HepG2 (cell line): ENCODE measurements around the gene ROM1. TPM values are rescaled to one million over a fixed set of nuclear protein-coding genes. Genes with fewer than 3 reads are reported as not detected.

Experiments
- ADNP ChIP-seq: sonication (generic); formaldehyde crosslinking; IDR thresholded peaks from 2 replicates; pipeline ENCODE4 v1.4.0; 2020; ENCODE audit warnings: missing genetic modification reagents
- BCL3 ChIP-seq: sonication (generic); formaldehyde crosslinking; IDR thresholded peaks from 2 replicates; pipeline ENCODE4 v1.5.1; 2020; ENCODE audit warnings: mild to moderate bottlenecking, missing genetic modification reagents, moderate library complexity
- ELF4 ChIP-seq: sonication (generic); formaldehyde crosslinking; IDR thresholded peaks from 2 replicates; pipeline ENCODE4 v1.5.0; 2020; ENCODE audit warnings: missing genetic modification reagents, mild to moderate bottlenecking, moderate library complexity, borderline replicate concordance
- EP300 ChIP-seq, 3 experiments: sonication (generic) in 1 of 3; formaldehyde crosslinking in 1 of 3; IDR thresholded peaks; 2 replicates each; pipeline versions ENCODE4 v1.5.1 to v1.6.1; 2011 to 2020; ENCODE audit warnings: low read depth in 2 of 3, low read length in 2 of 3, borderline replicate concordance in 1 of 3, improper control_type of control experiment in 1 of 3, mild to moderate bottlenecking in 1 of 3, missing genetic modification reagents in 1 of 3, moderate library complexity in 1 of 3
- MAF1 ChIP-seq: sonication (generic); formaldehyde crosslinking; IDR thresholded peaks from 2 replicates; pipeline ENCODE4 v1.5.0; 2020; ENCODE audit warnings: missing genetic modification reagents, borderline replicate concordance
- MTF2 ChIP-seq: sonication (generic); formaldehyde crosslinking; IDR thresholded peaks from 2 replicates; pipeline ENCODE4 v1.5.0; 2020; ENCODE audit warnings: missing genetic modification reagents, borderline replicate concordance
- POLR2G ChIP-seq: fragments of 200-400 bp; formaldehyde crosslinking; IDR thresholded peaks from 2 replicates; pipeline ENCODE4 v1.6.1; 2018; ENCODE audit warnings: mild to moderate bottlenecking, low read depth, low read length, moderate library complexity
- RBFOX2 ChIP-seq: fragments of 200-400 bp; formaldehyde crosslinking; IDR thresholded peaks from 2 replicates; pipeline ENCODE4 v1.6.1; 2017; ENCODE audit warnings: low read depth, mild to moderate bottlenecking, low read length
- REL ChIP-seq: sonication (generic); formaldehyde crosslinking; conservative IDR thresholded peaks from 2 replicates; pipeline ENCODE4 v1.8.0; 2022; ENCODE audit warnings: mild to moderate bottlenecking, missing genetic modification reagents, moderate library complexity
- REPIN1 ChIP-seq: sonication (generic); formaldehyde crosslinking; IDR thresholded peaks from 2 replicates; pipeline ENCODE4 v1.8.0; 2022; ENCODE audit warnings: missing genetic modification reagents, low read depth, mild to moderate bottlenecking, borderline replicate concordance
- SRSF1 ChIP-seq: fragments of 200-400 bp; formaldehyde crosslinking; optimal IDR thresholded peaks from 2 replicates; pipeline ENCODE3; 2017; ENCODE audit warnings: mild to moderate bottlenecking, low read depth, low read length, moderate library complexity
- TEAD3 ChIP-seq: optimal IDR thresholded peaks from 2 replicates; pipeline ENCODE3; 2016; ENCODE audit warnings: borderline replicate concordance
- THAP9 ChIP-seq: sonication (generic); formaldehyde crosslinking; IDR thresholded peaks from 2 replicates; pipeline ENCODE4; 2020; ENCODE audit warnings: missing genetic modification reagents, mild to moderate bottlenecking, borderline replicate concordance
- ZBTB43 ChIP-seq: sonication (generic); formaldehyde crosslinking; conservative IDR thresholded peaks from 2 replicates; pipeline ENCODE4 v1.4.0; 2020; ENCODE audit warnings: missing genetic modification reagents
- ZBTB7B ChIP-seq: sonication (generic); formaldehyde crosslinking; IDR thresholded peaks from 2 replicates; pipeline ENCODE4 v1.4.0; 2020; ENCODE audit warnings: missing genetic modification reagents
- ZFX ChIP-seq: sonication (generic); formaldehyde crosslinking; IDR thresholded peaks from 2 replicates; pipeline ENCODE4 v1.4.0; 2020; ENCODE audit warnings: mild to moderate bottlenecking, low read depth, missing genetic modification reagents, moderate library complexity
- ZNF121 ChIP-seq: sonication (generic); formaldehyde crosslinking; IDR thresholded peaks from 2 replicates; pipeline ENCODE4 v1.5.0; 2020; ENCODE audit warnings: mild to moderate bottlenecking, missing genetic modification reagents
- ZNF333 ChIP-seq: sonication (generic); formaldehyde crosslinking; IDR thresholded peaks from 2 replicates; pipeline ENCODE4 v1.4.0; 2020; ENCODE audit warnings: mild to moderate bottlenecking, missing genetic modification reagents, borderline replicate concordance
- ZNF598 ChIP-seq: sonication (generic); formaldehyde crosslinking; IDR thresholded peaks from 2 replicates; pipeline ENCODE4 v1.5.1; 2020; ENCODE audit warnings: mild to moderate bottlenecking, missing genetic modification reagents, borderline replicate concordance
- ZNF619 ChIP-seq: sonication (generic); formaldehyde crosslinking; IDR thresholded peaks from 2 replicates; pipeline ENCODE4 v1.4.0; 2020; ENCODE audit warnings: mild to moderate bottlenecking, missing genetic modification reagents
- ZNF629 ChIP-seq: sonication (generic); formaldehyde crosslinking; conservative IDR thresholded peaks from 2 replicates; pipeline ENCODE4 v1.5.0; 2020; ENCODE audit warnings: missing genetic modification reagents
- ZNF670 ChIP-seq: sonication (generic); formaldehyde crosslinking; IDR thresholded peaks from 2 replicates; pipeline ENCODE4 v1.8.0; 2022; ENCODE audit warnings: mild to moderate bottlenecking, missing genetic modification reagents, borderline replicate concordance
- ZNF709 ChIP-seq: sonication (generic); formaldehyde crosslinking; IDR thresholded peaks from 2 replicates; pipeline ENCODE4 v1.5.0; 2020; ENCODE audit warnings: mild to moderate bottlenecking, missing genetic modification reagents
- polyA plus RNA-seq, 8 experiments: library from polyadenylated mRNA; depleted of rRNA in 3 of 8; stranded (reverse) in 7 of 8; unstranded in 1 of 8; fragments of >200 nt; fragmentation: Illumina TruSeq in 4 of 8; extraction: Trizol in 4 of 8; gene quantifications; 2 replicates each; pipeline versions ENCODE4 v1.2.1 to v1.2.3, GENCODE V29; 2011 to 2016; ENCODE audit warnings: low read depth in 4 of 8, missing spikeins in 1 of 8, mixed read lengths in 1 of 8; ENCODE audit not compliant: insufficient read depth in 1 of 8
- total RNA-seq, 5 experiments: library from RNA; depleted of rRNA; stranded (reverse); fragments of >200 nt; fragmentation: Illumina TruSeq; extraction: Trizol; gene quantifications; 2 replicates each; pipeline ENCODE4 v1.2.3, GENCODE V29; 2016; ENCODE audit warnings: low read depth in 1 of 5
- TF ChIP-seq, protein P1 (sequence below): IDR thresholded peaks from 2 replicates; pipeline ENCODE4 v1.6.1; 2012; ENCODE audit warnings: inconsistent platforms

The ROM1 gene
- total and polyA plus RNA-seq, 2 of the 13 experiments (the other 11 are each of a cell fraction or from before 2014, with no cell fraction given), result 1.2 to 2.4 TPM

DNA sequence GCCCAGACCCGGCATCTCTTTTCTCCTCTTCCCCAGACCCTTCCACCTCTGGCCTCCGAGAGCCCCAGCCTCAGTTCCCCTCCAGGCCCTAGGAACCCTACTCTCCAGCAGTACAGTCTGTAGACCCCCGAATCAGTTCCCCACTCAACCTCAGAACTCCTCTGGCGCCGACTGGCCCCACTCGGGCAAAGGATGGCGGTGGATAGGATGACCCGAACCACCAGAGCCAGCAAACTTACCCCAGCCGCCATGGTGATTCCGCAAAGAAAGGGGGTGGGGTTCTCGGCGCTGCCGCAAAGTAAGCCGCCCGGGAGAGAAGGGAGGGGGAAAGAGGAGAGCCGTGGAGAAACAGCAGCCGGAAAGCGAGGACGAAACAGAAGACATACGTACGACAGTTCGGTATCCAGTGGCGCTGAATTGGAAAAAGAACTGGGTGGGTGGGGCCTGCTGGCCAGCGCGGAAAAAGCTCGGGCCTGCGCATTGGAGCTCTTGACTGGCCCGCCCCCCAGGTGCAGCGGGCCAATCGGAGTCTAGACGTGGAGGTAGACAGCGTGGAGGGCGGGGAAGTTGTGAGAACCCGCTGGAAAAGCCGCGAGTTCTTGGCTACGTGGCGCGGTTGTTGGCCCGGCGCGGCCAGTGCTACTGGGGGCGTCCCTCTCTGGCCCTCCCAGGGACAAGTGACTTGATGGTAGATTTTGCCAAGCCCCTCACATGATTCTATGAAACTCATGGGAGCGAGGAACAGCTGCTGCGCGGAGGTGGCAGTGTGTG lies 39.3 kb upstream of the ROM1 start, which contains the start of gene EEF1G (continued):
- TF ChIP-seq SRSF1 (peak; percentile 81), EP300 (IDR thresholded peaks at IDR 0.05; ENCODE audit: low read depth in 2 of 2, low read length in 2 of 2) (no peak), EP300 (CRISPR knock-in tag; IDR thresholded peaks at IDR 0.05; ENCODE audit: borderline replicate concordance) (no peak; the same call in 1 of the 2 replicates), POLR2G (peak; percentile 93), ZNF709 (CRISPR knock-in tag) (no peak), ZNF670 (CRISPR knock-in tag) (no peak), ADNP (CRISPR knock-in tag) (no peak), ZNF629 (CRISPR knock-in tag) (no peak), MTF2 (no peak), THAP9 (CRISPR knock-in tag) (peak; percentile 82), MAF1 (CRISPR knock-in tag) (0 out of 2 replicates have a peak, but pooled peaks have one; percentile 29), ZNF598 (CRISPR knock-in tag) (no peak; the same call in 1 of the 2 replicates), RBFOX2 (peak; percentile 75), BCL3 (no peak), ZBTB7B (CRISPR knock-in tag) (peak; percentile 37; the same call in 1 of the 2 replicates), REL (CRISPR knock-in tag) (no peak), ZNF121 (CRISPR knock-in tag) (no peak), ZNF333 (CRISPR knock-in tag) (no peak), ZBTB43 (CRISPR knock-in tag) (no peak; the same call in 1 of the 2 replicates), ELF4 (CRISPR knock-in tag) (peak; percentile 74; the same call in 1 of the 2 replicates), TEAD3 (CRISPR knock-in tag) (peak; percentile 55), ZFX (CRISPR knock-in tag) (peak; percentile 92), REPIN1 (peak; percentile 36; the same call in 1 of the 2 replicates), ZNF619 (CRISPR knock-in tag) (0 out of 2 replicates have a peak, but pooled peaks have one; percentile 47)
- TF ChIP-seq, protein P1, sequence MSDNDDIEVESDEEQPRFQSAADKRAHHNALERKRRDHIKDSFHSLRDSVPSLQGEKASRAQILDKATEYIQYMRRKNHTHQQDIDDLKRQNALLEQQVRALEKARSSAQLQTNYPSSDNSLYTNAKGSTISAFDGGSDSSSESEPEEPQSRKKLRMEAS, result peak; percentile 66
